ENCODE results near the gene MRPL44. TPM values are rescaled to one million over a fixed set of nuclear protein-coding genes. Genes with fewer than 3 reads are reported as not detected.
A peak's percentile ranks its signal among the peaks of the same experiment; 100 is the strongest.

Gene MRPL44
- 10 to 100 TPM; 30.4 to 34.9 TPM for total RNA-seq

- Mint-ChIP-seq H3K27me3 (no peaks in the 10 kb centered on the region), H3K36me3 (peaks cover 29% of the 10 kb centered on the region), H3K27ac (peak within 1 kb of the TSS; percentile 92), H3K9me3 (ENCODE audit: low read depth) (no peaks in the 10 kb centered on the region), H3K4me1 (peaks cover 58% of the 10 kb centered on the region), H3K4me3 (peak within 1 kb of the TSS; percentile 95)
- ATAC-seq, result peak; percentile 100
- DNase-seq, result peak; percentile 96
- CTCF ChIA-PET, result interaction anchor here (0.9 to 3.0 kb wide), 9 partner anchors 9 to 412 kb away, joined by 3 to 18 read pairs (median 3); partner anchors contain the start of gene WDFY1
Measured at GRCh38 chr2:223957092-223957851, at the start of gene MRPL44. Gene MRPL44, plus strand, starts transcription at chr2:223957463. Its CDS starts 10 bp downstream, at chr2:223957473.

GRCh38 chr2:223908304-223908998 lies 48.8 kb upstream of the MRPL44 start:
- Mint-ChIP-seq H3K27ac (peak overlapping the region; percentile 4), H3K4me3 (no peak overlapping the region), H3K36me3 (peaks cover 21% of the 10 kb centered on the region), H3K9me3 (ENCODE audit: low read depth) (no peaks in the 10 kb centered on the region), H3K27me3 (no peaks in the 10 kb centered on the region), H3K4me1 (peaks cover 4% of the 10 kb centered on the region)
- CTCF ChIA-PET, result interaction anchor here (1.1 kb wide), 1 partner anchor 62 kb away, joined by 3 read pairs; no protein-coding TSS in a partner anchor
- no peak for DNase-seq
- no peak for ATAC-seq

- Mint-ChIP-seq H3K4me1 (peaks cover 4% of the 10 kb centered on the region), H3K27me3 (no peaks in the 10 kb centered on the region), H3K9me3 (ENCODE audit: low read depth) (no peaks in the 10 kb centered on the region), H3K27ac (no peak overlapping the region), H3K36me3 (peaks cover 21% of the 10 kb centered on the region), H3K4me3 (no peak overlapping the region)
- DNase-seq (no peak), ATAC-seq (no peak)
- CTCF ChIA-PET, result interaction anchor here (0.7 to 1.1 kb wide), 2 partner anchors 61 to 84 kb away, joined by 3 read pairs; no protein-coding TSS in a partner anchor
Measured at GRCh38 chr2:223909001-223909741, 48.1 kb upstream of the MRPL44 start.

GRCh38 chr2:223914324-223914723 lies 42.9 kb upstream of the MRPL44 start:
- Mint-ChIP-seq H3K27me3 (no peaks in the 10 kb centered on the region), H3K9me3 (ENCODE audit: low read depth) (no peaks in the 10 kb centered on the region), H3K4me3 (no peak overlapping the region), H3K36me3 (peaks cover 31% of the 10 kb centered on the region), H3K27ac (no peak overlapping the region), H3K4me1 (peaks cover 6% of the 10 kb centered on the region)
- CTCF ChIA-PET, result interaction anchor here (0.8 to 1.5 kb wide), 2 partner anchors 44 to 54 kb away, joined by 3 to 4 read pairs; no protein-coding TSS in a partner anchor
- ATAC-seq (no peak), DNase-seq (no peak)

- CTCF ChIA-PET, result interaction anchor here (0.8 to 1.5 kb wide), 3 partner anchors 15 to 55 kb away, joined by 3 to 4 read pairs (median 3); no protein-coding TSS in a partner anchor
- Mint-ChIP-seq H3K27ac (no peak overlapping the region), H3K9me3 (ENCODE audit: low read depth) (no peaks in the 10 kb centered on the region), H3K27me3 (no peaks in the 10 kb centered on the region), H3K36me3 (peaks cover 30% of the 10 kb centered on the region), H3K4me1 (peaks cover 4% of the 10 kb centered on the region), H3K4me3 (no peak overlapping the region)
- DNase-seq, result no peak
- no peak for ATAC-seq
Measured at GRCh38 chr2:223915071-223915470, 42.2 kb upstream of the MRPL44 start.

GRCh38 chr2:223916181-223916920 lies 40.9 kb upstream of the MRPL44 start:
- H3K27ac Mint-ChIP-seq, result no peak overlapping the region

GRCh38 chr2:223918671-223919134 lies 38.6 kb upstream of the MRPL44 start:
- DNase-seq, result no peak
- peaks cover 24% of the 10 kb centered on the region for H3K36me3 Mint-ChIP-seq
- H3K27ac Mint-ChIP-seq, result no peak overlapping the region
- ATAC-seq, result no peak
- H3K4me3 Mint-ChIP-seq, result no peak overlapping the region
- peaks cover 4% of the 10 kb centered on the region for H3K4me1 Mint-ChIP-seq
- H3K9me3 Mint-ChIP-seq (ENCODE audit: low read depth), result no peaks in the 10 kb centered on the region
- CTCF ChIA-PET, result no interaction called here
- no peaks in the 10 kb centered on the region for H3K27me3 Mint-ChIP-seq

More at GRCh38 chr2:223916181-223916920, 40.9 kb upstream of the MRPL44 start:
- DNase-seq, result no peak
- Mint-ChIP-seq H3K9me3 (ENCODE audit: low read depth) (no peaks in the 10 kb centered on the region), H3K4me1 (peaks cover 6% of the 10 kb centered on the region), H3K36me3 (peaks cover 28% of the 10 kb centered on the region), H3K4me3 (no peak overlapping the region), H3K27me3 (no peaks in the 10 kb centered on the region)
- no peak for ATAC-seq
- CTCF ChIA-PET, result no interaction called here

- DNase-seq (no peak), ATAC-seq (no peak)
- CTCF ChIA-PET, result no interaction called here
- peaks cover 4% of the 10 kb centered on the region for H3K4me1 Mint-ChIP-seq
- no peaks in the 10 kb centered on the region for H3K9me3 Mint-ChIP-seq (ENCODE audit: low read depth)
- H3K27me3 Mint-ChIP-seq, result no peaks in the 10 kb centered on the region
- no peak overlapping the region for H3K4me3 Mint-ChIP-seq
- no peak overlapping the region for H3K27ac Mint-ChIP-seq
- peaks cover 22% of the 10 kb centered on the region for H3K36me3 Mint-ChIP-seq
Measured at GRCh38 chr2:223920109-223920508, 37.2 kb upstream of the MRPL44 start.

GRCh38 chr2:223921204-223921603 lies 36.1 kb upstream of the MRPL44 start:
- ATAC-seq (no peak), DNase-seq (no peak)
- no peak overlapping the region for H3K4me3 Mint-ChIP-seq
- H3K4me1 Mint-ChIP-seq, result peaks cover 4% of the 10 kb centered on the region
- CTCF ChIA-PET, result no interaction called here
- peaks cover 22% of the 10 kb centered on the region for H3K36me3 Mint-ChIP-seq
- H3K9me3 Mint-ChIP-seq (ENCODE audit: low read depth), result no peaks in the 10 kb centered on the region
- no peak overlapping the region for H3K27ac Mint-ChIP-seq
- no peaks in the 10 kb centered on the region for H3K27me3 Mint-ChIP-seq

GRCh38 chr2:223922308-223922707 lies 35.0 kb upstream of the MRPL44 start:
- no peak overlapping the region for H3K27ac Mint-ChIP-seq
- no peaks in the 10 kb centered on the region for H3K27me3 Mint-ChIP-seq
- DNase-seq (no peak), ATAC-seq (no peak)
- no peak overlapping the region for H3K4me3 Mint-ChIP-seq
- H3K4me1 Mint-ChIP-seq, result peaks cover 4% of the 10 kb centered on the region
- peaks cover 21% of the 10 kb centered on the region for H3K36me3 Mint-ChIP-seq
- CTCF ChIA-PET, result no interaction called here
- H3K9me3 Mint-ChIP-seq (ENCODE audit: low read depth), result no peaks in the 10 kb centered on the region

- CTCF ChIA-PET, result no interaction called here
- no peaks in the 10 kb centered on the region for H3K27me3 Mint-ChIP-seq
- H3K27ac Mint-ChIP-seq, result no peak overlapping the region
Measured at GRCh38 chr2:223923976-223924375, 33.3 kb upstream of the MRPL44 start.

GRCh38 chr2:223925106-223925505 lies 32.2 kb upstream of the MRPL44 start:
- peaks cover 14% of the 10 kb centered on the region for H3K4me1 Mint-ChIP-seq
- no peak overlapping the region for H3K27ac Mint-ChIP-seq
- DNase-seq, result no peak
- ATAC-seq, result no peak
- peaks cover 2% of the 10 kb centered on the region for H3K9me3 Mint-ChIP-seq (ENCODE audit: low read depth)
- H3K4me3 Mint-ChIP-seq, result no peak overlapping the region
- H3K36me3 Mint-ChIP-seq, result peaks cover 31% of the 10 kb centered on the region
- H3K27me3 Mint-ChIP-seq, result no peaks in the 10 kb centered on the region
- CTCF ChIA-PET, result no interaction called here

More at GRCh38 chr2:223923976-223924375, 33.3 kb upstream of the MRPL44 start:
- H3K9me3 Mint-ChIP-seq (ENCODE audit: low read depth), result peaks cover 2% of the 10 kb centered on the region
- DNase-seq (no peak), ATAC-seq (no peak)
- peaks cover 29% of the 10 kb centered on the region for H3K36me3 Mint-ChIP-seq
- peaks cover 4% of the 10 kb centered on the region for H3K4me1 Mint-ChIP-seq
- H3K4me3 Mint-ChIP-seq, result no peak overlapping the region

Data from activated CD8-positive, alpha-beta memory T cell treated with anti-CD3 and anti-CD28 coated beads, Interleukin-2, amount 10 ng/mL, durations not matched to agents 7 days and 5 days (primary cell).